Keratinocyte (primary cell): ENCODE results near the gene DOCK11. TPM values are rescaled to one million over a fixed set of nuclear protein-coding genes. Genes with fewer than 3 reads are reported as not detected.
"Not testable (repeated sequence)": the region's sequence is repeated elsewhere in the genome, so short reads cannot be mapped to it uniquely, and the experiment has no call there.

Source experiments
- DNase-seq: peaks from one replicate; pipeline ENCODE4 v3.0.0-alpha.2; 2011; ENCODE audit warnings: low read depth, missing footprints, low spot score
- FAIRE-seq: peaks from 2 replicates; lab custom pipeline; 2011; peaks lifted over from hg19 to GRCh38; lab: Jason Lieb, UNC
- H2AFZ ChIP-seq: 2 replicates; pipeline ENCODE4 v1.6.0; 2012; ENCODE audit warnings: low read length, control low read depth, inconsistent platforms; ENCODE audit not compliant: control insufficient read depth
- H3K27ac ChIP-seq: 2 replicates; pipeline ENCODE4 v1.5.1; 2011; ENCODE audit warnings: low read length; ENCODE audit not compliant: control insufficient read depth, insufficient read depth
- H3K27me3 ChIP-seq: 3 replicates; pipeline ENCODE4 v1.6.0; 2011; ENCODE audit warnings: low read length; ENCODE audit not compliant: control insufficient read depth, insufficient read depth; ENCODE audit errors: extremely low read depth
- H3K36me3 ChIP-seq, 2 experiments: 2 replicates in 1 of 2; 3 replicates in 1 of 2; pipeline ENCODE4 v1.5.1; 2011; ENCODE audit warnings: low read length in 2 of 2, mild to moderate bottlenecking in 1 of 2; ENCODE audit not compliant: control insufficient read depth in 2 of 2, insufficient read depth in 2 of 2; ENCODE audit errors: extremely low read depth in 1 of 2
- H3K4me1 ChIP-seq: 3 replicates; pipeline ENCODE4 v1.5.1; 2011; ENCODE audit warnings: low read length; ENCODE audit not compliant: control insufficient read depth, insufficient read depth; ENCODE audit errors: extremely low read depth
- H3K4me2 ChIP-seq: 3 replicates; pipeline ENCODE4 v1.6.0; 2011; ENCODE audit warnings: low read depth, low read length; ENCODE audit not compliant: control insufficient read depth, insufficient read depth; ENCODE audit errors: extremely low read depth
- H3K4me3 ChIP-seq, 3 experiments: fragments of 200-600 bp in 1 of 3; sonication (generic) in 1 of 3; 2 replicates in 2 of 3; 3 replicates in 1 of 3; pipeline ENCODE4 v1.5.1; 2011 to 2016; ENCODE audit warnings: low read length in 3 of 3, mild to moderate bottlenecking in 3 of 3, control low read depth in 2 of 3, inconsistent platforms in 1 of 3, low read depth in 1 of 3, mixed read lengths in 1 of 3, mixed run types in 1 of 3, moderate library complexity in 1 of 3; ENCODE audit not compliant: control insufficient read depth in 2 of 3, insufficient read depth in 2 of 3; ENCODE audit errors: extremely low read depth in 1 of 3
- H3K79me2 ChIP-seq: 2 replicates; pipeline ENCODE4 v1.6.0; 2012; ENCODE audit warnings: low read length; ENCODE audit not compliant: control insufficient read depth, insufficient read depth
- H3K9ac ChIP-seq: 3 replicates; pipeline ENCODE4 v1.6.0; 2011; ENCODE audit warnings: low read length; ENCODE audit not compliant: control insufficient read depth, insufficient read depth; ENCODE audit errors: extremely low read depth
- H3K9me1 ChIP-seq: 3 replicates; pipeline ENCODE4 v1.6.0; 2011; ENCODE audit warnings: low read length; ENCODE audit not compliant: control insufficient read depth, insufficient read depth; ENCODE audit errors: extremely low read depth
- H3K9me3 ChIP-seq: 2 replicates; pipeline ENCODE4 v1.5.1; 2012; ENCODE audit warnings: low read depth, low read length; ENCODE audit not compliant: control insufficient read depth
- H4K20me1 ChIP-seq: 3 replicates; pipeline ENCODE4 v1.6.0; 2011; ENCODE audit warnings: low read length; ENCODE audit not compliant: control insufficient read depth, insufficient read depth; ENCODE audit errors: extremely low read depth
- CTCF ChIP-seq, 3 experiments: IDR thresholded peaks in 1 of 3; conservative IDR thresholded peaks in 1 of 3; optimal IDR thresholded peaks in 1 of 3; 2 replicates in 2 of 3; 3 replicates in 1 of 3; pipeline versions ENCODE3 to v1.5.1; 2011; ENCODE audit warnings: low read length in 3 of 3, mild to moderate bottlenecking in 3 of 3, moderate library complexity in 2 of 3, control low read depth in 1 of 3, inconsistent platforms in 1 of 3; ENCODE audit not compliant: insufficient read depth in 2 of 3; ENCODE audit errors: extremely low read depth in 1 of 3
- EZH2 ChIP-seq: IDR thresholded peaks from one replicate; pipeline ENCODE4 v1.6.1; 2012; ENCODE audit warnings: inconsistent platforms, mild to moderate bottlenecking, low read length, moderate library complexity
- dilution Hi-C: fragments of 300-500 bp; cut with MboI; formaldehyde crosslinking; loops from one replicate; pipeline ENCODE4 v1.7.0; 2020; ENCODE audit warnings: low sequenced_read_pairs; ENCODE audit not compliant: extremely low pct_ligation_motif_present
- polyA plus RNA-seq, 5 experiments: library from polyadenylated mRNA; depleted of rRNA in 3 of 5; stranded (reverse) in 3 of 5; stranded (forward) in 1 of 5; unstranded in 1 of 5; fragments of >200 nt; gene quantifications; 1 replicate in 1 of 5; 2 replicates in 3 of 5; 3 replicates in 1 of 5; pipeline versions ENCODE4 v1.2.1 to v1.2.3, GENCODE V29; 2011 to 2012; ENCODE audit warnings: missing spikeins in 2 of 5, low read depth in 1 of 5, low replicate concordance in 1 of 5

DOCK11 gene
- polyA plus RNA-seq, 1 donor (not counting 4 experiments of a cell fraction or from before 2014, with no cell fraction given): 4.6 TPM

- Histone ChIP-seq H3K9ac (no peak overlapping the region), H3K4me1 (no peaks in the 10 kb centered on the region), H3K4me2 (no peak overlapping the region), H3K4me3 (no peak overlapping the region), H3K27ac (no peak overlapping the region), H4K20me1 (no peaks in the 10 kb centered on the region), H2AFZ (no peak overlapping the region), H3K9me1 (no peaks in the 10 kb centered on the region), H3K79me2 (no peaks in the 10 kb centered on the region), H3K36me3 (no peaks in the 10 kb centered on the region), H3K9me3 (no peaks in the 10 kb centered on the region), H3K27me3 (no peaks in the 10 kb centered on the region)
- no peak for TF ChIP-seq CTCF (optimal IDR thresholded peaks at IDR 0.05 in 1 of 3, IDR thresholded peaks at IDR 0.05 in 1 of 3, conservative IDR thresholded peaks at IDR 0.05 in 1 of 3; ENCODE audit: extremely low read depth in 1 of 3, insufficient read depth in 2 of 3, low read length in 3 of 3)
- no peak for TF ChIP-seq EZH2
- no peak for FAIRE-seq
- no peak for DNase-seq
- dilution Hi-C loops: no loop called here
Observed at GRCh38 chrX:118464501-118464900, 31.1 kb upstream of the DOCK11 start.

DNA sequence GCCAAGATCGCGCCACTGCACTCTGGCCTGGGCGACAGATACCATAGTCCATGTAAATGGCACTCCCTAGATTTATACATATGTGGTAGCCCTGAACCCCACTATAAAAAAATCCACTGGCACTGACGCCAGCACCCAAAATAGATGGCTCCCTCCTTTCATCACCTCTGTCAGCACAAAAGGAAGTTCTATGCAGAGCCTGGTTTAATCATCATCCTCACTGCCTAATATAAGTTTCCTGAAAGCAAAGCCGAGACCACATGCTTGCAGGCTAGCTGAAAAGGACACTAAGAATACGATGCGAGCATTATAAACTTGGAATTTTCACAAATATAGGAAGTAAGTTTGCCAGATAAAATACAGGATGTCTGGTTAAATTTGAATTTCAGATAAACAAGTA lies 27.5 kb upstream of the DOCK11 start:
- dilution Hi-C loops: no loop called here
- FAIRE-seq: no peak

DNA sequence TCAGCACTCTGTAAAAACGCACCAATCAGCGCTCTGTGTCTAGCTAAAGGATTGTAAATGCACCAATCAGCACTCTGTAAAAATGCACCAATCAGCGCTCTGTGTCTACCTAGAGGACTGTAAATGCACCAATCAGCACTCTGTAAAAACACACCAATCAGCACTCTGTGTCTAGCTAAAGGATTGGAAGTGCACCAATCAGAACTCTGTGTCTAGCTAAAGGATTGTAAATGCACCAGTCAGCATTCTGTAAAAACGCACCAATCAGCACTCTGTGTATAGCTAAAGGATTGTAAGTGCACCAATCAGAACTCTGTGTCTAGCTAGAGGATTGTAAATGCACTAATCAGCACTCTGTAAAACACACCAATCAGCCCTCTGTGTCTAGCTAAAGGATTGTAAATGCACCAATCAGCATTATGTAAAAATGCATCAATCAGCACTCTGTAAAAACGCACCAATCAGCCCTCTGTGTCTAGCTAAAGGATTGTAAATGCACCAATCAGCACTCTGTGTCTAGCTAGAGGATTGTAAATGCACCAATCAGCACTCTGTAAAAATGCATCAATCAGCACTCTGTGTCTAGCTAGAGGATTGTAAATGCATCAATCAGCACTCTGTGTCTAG lies 24.8 kb upstream of the DOCK11 start:
- FAIRE-seq, H3K4me3 ChIP-seq, dilution Hi-C loops, H3K4me2 ChIP-seq, H3K9ac ChIP-seq, H3K79me2 ChIP-seq, H3K36me3 ChIP-seq, H4K20me1 ChIP-seq, H3K4me1 ChIP-seq, DNase-seq, H3K27ac ChIP-seq, H2AFZ ChIP-seq, H3K9me3 ChIP-seq, H3K27me3 ChIP-seq, H3K9me1 ChIP-seq: not testable (repeated sequence)

More for the DNA sequence above, 27.5 kb upstream of the DOCK11 start:
- Histone ChIP-seq H3K4me3 (no peak overlapping the region), H3K79me2 (no peaks in the 10 kb centered on the region), H3K9me1 (no peaks in the 10 kb centered on the region), H3K27ac (no peak overlapping the region), H3K9me3 (no peaks in the 10 kb centered on the region), H3K9ac (no peak overlapping the region), H2AFZ (no peak overlapping the region), H3K36me3 (no peaks in the 10 kb centered on the region), H3K4me2 (no peak overlapping the region), H3K27me3 (no peaks in the 10 kb centered on the region), H4K20me1 (no peaks in the 10 kb centered on the region), H3K4me1 (no peaks in the 10 kb centered on the region)
- no peak for DNase-seq
- TF ChIP-seq EZH2: no peak
